Stromal cell of bone marrow (primary cell): ENCODE results near the gene ATP6V1D.
A peak's percentile ranks its signal among the peaks of the same experiment; 100 is the strongest.
"Not testable (repeated sequence)": the region's sequence is repeated elsewhere in the genome, so short reads cannot be mapped to it uniquely, and the experiment has no call there.

ENCODE experiments used
- DNase-seq: peaks from one replicate; pipeline ENCODE4 v3.0.0-alpha.2; 2012; ENCODE audit warnings: low read depth

Gene ATP6V1D

DNA sequence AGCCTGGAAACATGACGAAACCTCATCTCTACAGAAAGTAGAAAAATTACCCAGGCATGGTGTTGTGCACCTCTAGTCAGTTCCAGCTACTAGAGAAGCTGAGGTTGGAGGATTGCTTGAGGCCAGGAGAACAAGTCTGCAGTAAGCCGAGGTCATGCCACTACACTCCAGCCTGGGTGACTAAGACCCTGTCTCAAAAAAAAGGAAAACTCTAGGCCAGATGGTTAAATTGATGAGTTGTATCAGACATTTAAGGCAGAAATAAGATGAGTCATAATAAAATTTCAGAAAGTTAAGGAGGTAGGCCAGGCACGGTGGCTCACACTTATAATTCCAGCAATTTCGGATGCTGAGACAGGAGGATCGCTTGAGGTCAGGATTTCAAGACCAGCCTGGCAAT lies 11.2 kb upstream of the ATP6V1D start:
- DNase-seq, result no peak

- DNase-seq, result no peak
These were observed 5.9 kb upstream of the ATP6V1D start for GRCh38 chr14:67365476-67365875.

- DNase-seq, result no peak
These were observed 1.0 kb upstream of the ATP6V1D start for GRCh38 chr14:67360470-67361206.

DNA sequence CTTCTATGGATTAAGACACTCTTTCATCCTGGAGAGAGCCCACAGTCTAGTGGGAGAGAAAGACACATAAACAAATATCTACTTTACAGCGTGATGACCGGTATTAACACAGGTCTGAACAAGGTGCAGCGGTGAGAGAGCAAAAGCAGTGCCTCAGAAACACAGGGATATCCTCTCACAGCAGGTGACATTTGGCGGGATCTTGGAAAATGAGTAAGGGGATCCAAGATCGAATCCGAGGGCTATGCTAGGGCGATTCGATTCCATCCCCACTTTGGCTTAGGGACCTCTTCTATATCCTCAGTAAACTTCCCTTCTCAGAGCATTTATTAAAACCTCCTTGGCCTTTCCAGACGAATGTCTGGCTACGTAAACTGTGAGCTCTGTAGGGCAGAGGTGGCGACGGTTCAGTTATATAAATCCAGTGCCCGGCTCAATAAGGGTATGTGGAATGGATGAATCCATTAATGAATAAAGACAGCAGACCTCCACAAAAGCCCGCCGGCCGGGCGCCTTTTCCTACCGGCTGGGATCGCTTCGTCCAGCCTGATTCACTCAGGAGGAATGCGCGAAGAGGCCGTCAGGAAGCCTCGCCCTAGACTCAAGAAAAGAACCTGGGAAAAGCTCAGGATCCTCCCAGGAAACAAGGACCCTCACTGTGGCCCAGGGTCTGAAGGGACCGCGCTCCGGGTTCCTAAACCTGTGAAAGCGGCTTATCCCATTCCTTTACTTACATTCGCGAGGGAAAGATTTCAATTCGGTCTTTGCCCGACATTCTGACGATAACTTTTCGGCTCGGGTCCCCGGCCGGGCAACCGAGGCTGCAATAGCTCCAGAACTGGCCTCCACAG lies 455 bp downstream of the ATP6V1D start:
- DNase-seq, result peak; percentile 17

- DNase-seq, result no peak
These were observed 1.6 kb downstream of the ATP6V1D start for GRCh38 chr14:67357969-67358354.

DNA sequence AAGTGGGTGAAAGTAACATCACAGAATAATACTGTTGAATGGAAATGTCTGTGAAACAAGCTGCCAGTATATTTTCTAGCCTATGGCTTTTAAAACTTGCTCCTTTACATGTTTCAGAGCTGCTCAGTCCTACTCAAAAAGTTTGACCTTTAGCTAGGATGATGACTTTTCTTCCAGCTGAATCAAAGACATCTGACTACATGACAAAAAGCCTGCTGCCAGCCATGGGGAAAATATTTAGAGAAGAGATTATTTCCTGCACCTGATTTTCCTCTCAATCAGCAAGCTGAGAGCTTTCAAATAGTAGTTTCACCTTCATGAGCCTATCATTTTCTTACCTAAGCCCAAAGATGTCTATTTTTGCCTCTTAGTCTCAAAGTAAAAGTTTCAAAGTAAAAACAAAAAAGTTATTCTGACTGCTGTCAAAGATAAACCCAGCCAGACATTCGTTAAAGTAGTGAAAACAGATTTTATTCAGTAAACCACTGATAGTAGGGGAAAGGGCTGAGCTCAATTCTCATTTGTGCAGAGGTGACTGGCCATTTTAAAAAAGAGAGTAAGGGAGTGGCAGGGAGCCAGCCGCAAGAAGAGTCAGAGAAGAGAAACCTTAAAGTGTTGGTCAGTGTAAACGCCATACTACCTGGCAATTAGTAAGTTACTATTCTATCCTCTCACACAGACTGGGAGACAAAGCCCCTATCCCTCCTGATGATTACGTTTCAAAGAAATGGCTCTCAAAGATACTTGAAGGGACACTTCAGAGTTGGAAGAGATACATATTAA lies 2.2 kb downstream of the ATP6V1D start:
- DNase-seq, result no peak

DNA sequence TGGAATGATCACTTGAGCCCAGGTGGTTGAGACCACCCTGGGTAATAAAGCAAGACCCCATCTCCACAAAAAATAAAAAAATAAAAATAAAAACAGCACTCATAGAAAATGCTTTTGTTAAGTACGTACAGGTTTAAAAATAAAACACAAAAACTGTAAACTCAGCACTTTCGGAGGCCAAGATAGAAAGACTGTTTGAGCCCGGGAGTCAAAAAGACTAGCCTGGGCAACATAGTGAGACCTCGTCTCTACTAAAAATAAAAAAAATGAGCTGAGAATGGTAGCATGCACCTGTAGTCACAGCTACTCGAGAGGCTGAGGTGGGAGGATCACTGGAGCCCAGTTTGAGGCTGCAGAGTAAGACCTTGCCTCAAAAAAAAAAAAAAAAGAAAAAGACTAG lies 7.5 kb downstream of the ATP6V1D start:
- no peak for DNase-seq

DNA sequence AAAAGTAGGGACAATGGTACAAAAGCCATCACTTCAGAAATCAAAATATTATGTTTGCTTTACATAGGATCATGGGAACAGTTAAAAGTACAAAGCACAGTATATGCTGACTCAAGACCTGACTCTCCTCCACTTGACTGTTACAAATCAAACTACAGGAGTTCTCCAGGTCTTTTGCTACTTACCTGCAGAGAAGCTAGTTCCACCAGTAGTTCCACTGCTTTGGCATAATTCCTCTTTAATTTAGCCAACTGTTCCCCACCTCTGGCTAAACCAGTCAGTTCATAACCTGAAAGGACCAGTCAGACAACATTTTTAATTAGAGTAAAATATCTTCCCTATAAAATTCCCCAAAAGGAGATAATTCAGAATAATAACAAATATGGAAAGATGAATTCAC lies 14.0 kb downstream of the ATP6V1D start:
- no peak for DNase-seq

GRCh38 chr14:67343601-67344230 lies 15.9 kb downstream of the ATP6V1D start:
- DNase-seq, result no peak

DNA sequence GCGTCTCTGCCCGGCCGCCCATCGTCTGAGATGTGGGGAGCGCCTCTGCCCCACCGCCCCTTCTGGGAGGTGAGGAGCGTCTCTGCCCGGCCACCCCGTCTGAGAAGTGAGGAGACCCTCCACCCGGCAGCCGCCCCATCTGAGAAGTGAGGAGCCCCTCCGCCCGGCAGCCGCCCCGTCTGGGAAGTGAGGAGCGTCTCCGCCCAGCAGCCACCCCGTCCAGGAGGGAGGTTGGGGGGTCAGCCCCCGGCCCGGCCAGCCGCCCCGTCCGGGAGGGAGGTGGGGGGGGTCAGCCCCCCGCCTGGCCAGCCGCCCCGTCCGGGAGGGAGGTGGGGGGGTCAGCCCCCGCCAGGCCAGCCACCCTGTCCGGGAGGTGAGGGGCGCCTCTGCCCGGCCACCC lies 18.4 kb downstream of the ATP6V1D start:
- DNase-seq, result not testable (repeated sequence)

DNA sequence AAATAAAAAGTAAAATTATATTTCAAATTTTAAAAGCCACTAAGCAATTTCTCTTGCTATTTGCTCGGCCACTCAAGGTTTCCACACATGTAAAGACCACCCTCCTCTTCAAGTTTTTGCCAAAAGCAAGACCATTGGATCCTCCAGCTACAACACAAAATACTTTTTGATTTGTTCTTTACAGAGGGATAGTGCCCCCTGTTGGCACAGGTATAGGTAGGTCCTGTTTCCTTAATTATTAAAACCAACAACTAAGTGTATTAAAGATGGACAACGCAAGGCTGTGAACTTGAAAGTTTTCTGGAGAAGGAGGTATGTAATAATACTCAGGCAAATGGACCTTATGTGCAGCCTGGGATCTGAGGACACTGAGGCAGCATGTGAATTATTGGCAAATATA lies 23.8 kb downstream of the ATP6V1D start:
- DNase-seq, result no peak

DNA sequence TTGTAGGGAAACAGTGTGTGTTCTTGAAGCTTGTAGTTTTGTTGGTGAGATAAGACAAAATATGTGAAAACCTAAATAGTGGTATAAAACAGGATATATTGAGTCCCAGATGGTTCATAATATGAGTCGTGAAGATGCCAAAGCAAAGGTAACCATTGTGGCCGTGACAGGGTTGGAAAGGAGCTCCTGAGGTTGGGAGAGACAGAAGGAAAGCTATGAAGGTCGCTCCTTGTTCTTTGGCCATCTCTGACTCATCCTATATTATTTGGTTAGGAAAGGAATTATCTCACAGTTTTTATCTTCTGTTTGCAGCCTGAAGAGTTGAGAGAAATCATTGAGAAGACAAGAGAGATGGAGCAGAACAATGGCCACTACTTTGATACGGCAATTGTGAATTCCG lies 27.1 kb downstream of the ATP6V1D start:
- DNase-seq, result no peak

DNA sequence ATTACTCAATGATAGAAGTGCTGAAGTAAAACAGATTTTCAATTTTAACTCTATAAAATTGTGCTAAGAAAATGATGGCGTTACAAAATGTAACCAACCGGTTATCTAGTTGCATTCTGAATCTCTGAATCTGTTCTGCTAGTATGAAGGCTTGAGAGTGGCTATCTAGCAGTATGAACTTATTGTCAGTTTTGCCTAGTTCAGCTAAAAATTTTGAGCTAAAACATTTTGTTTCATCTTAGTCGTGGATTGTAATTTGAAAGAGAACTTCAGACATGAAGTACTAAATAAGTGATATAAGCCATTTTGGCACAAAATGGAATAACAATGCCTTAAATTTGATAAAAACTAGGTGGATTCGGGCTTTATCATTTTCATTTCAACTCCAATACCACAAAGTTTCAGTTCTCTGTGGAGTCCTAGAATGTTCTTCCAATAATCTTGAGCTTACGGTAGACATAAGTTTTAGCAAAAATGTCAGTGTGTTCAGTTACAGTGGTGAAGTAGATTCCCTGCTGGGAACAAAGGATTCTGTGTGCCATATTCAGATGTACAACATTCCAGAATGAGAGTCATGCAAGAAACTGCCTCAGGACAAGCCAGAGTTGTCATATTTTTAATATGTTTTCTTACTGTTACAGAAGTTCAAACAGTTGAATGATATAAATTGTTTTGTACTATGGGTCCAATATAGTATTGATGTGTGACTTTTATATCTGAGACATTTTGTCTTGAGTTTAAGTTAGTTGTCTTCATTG lies 28.1 kb downstream of the ATP6V1D start:
- no peak for DNase-seq

DNA sequence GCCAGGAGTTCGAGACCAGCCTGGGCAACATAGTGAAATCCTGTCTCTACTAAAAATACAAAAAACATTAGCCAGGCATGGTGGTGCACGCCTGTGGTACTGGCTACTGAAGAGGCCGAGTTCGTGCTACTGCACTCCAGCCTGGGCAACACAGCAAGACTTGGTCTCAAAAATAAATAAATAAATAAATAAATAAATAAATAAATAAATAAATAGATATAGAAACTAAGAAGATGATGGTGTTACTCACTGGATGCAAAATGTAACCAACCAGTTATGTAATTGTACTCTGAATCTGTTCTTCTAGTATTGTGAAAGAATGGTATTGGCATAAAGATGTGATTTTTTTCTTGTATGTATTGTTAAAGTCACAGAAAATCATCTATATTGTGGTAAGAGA lies 29.9 kb downstream of the ATP6V1D start:
- DNase-seq, result not testable (repeated sequence)

- no peak for DNase-seq
These were observed 40.5 kb downstream of the ATP6V1D start for GRCh38 chr14:67319142-67319541.

GRCh38 chr14:67317822-67318221 lies 41.8 kb downstream of the ATP6V1D start:
- DNase-seq, result no peak

DNA sequence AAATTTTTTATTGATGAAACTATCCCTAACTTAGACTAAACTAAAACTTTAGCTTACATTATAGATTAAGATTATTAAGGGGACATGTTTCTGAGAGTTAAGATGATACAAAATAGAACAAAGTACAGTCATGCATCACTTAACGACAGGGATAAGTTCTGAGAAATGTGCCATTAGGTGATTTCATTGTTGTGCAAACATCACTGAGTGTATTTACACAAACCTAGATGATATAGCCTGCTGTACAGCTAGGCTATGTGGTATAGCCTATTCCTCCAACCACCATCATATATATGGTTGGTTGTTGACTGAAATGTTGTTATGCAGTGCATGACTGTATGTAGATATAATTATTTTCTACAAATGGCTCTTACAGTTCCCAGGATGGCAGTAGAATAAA lies 46.5 kb downstream of the ATP6V1D start:
- DNase-seq, result no peak

- DNase-seq, result no peak
These were observed 47.7 kb downstream of the ATP6V1D start for GRCh38 chr14:67311868-67312267.
